GM21723 (cell line): Measurements from ENCODE around the gene ERCC4.

Experiments used
- ATAC-seq: cut with Tn5 transposase; IDR thresholded peaks from one replicate; pipeline ENCODE4 v1.9.1; 2021; ENCODE audit warnings: mild to moderate bottlenecking, moderate library complexity; ENCODE audit not compliant: unreplicated experiment

ERCC4 gene

DNA sequence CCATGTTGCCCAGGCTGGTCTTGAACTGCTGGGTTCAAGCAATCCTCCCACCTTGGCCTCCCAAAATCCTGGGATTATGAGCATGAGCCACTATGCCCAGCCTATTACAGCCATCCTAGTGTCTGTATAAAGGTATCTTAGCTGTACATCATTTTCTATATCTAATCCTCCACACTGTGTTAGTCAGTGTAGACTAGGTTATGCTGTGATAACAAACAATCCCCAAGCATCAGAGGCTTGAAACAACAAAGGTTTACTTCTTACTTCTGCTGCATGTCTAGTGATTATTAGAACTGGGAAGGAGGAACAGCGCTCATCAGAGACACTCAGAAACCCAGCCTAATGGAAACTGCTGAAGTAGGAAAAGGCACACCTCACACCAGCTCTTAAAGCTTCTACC, 68.1 kb downstream of the ERCC4 start:
- ATAC-seq = no peak

DNA sequence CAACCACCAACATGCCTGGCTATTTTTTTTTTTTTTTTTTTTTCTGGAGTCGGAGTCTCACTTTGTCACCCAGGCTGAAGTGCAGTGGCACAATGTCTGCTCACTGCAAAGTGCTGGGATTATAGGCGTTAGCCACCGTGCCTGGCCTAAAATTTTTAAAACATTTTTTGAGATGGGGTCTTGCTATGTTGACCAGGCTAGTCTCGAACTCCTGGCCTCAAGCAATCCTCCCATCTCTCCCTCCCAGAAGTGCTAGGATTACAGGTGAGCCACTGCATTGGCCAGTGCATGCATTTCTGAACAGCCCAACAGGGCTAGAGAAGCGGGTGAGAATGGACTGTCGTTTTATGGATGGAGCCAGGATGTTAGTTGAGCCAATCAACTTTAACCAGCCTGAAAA, 72.4 kb downstream of the ERCC4 start:
- no peak for ATAC-seq

DNA sequence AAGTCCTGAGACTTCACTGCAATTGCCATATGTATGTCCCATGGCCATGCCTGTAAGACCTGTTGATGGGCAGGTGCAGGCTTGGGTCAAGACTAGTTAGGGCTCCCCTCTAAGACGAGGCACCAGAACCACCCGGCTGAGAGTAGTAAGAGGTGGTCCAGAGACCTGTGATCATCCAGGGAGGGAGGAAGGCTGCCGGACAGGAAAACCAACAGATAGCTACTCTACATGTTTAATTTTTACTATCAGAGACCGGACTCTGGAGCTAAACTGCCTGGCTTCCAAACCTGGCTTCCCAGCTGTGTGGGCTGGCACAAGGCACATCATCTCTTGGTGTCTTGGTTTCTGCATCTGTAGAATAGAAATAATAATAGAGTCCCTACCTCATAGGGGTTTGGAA, 73.0 kb downstream of the ERCC4 start:
- ATAC-seq = no peak

- no peak for ATAC-seq
These were observed 74.5 kb downstream of the ERCC4 start for GRCh38 chr16:13994239-13995106.

DNA sequence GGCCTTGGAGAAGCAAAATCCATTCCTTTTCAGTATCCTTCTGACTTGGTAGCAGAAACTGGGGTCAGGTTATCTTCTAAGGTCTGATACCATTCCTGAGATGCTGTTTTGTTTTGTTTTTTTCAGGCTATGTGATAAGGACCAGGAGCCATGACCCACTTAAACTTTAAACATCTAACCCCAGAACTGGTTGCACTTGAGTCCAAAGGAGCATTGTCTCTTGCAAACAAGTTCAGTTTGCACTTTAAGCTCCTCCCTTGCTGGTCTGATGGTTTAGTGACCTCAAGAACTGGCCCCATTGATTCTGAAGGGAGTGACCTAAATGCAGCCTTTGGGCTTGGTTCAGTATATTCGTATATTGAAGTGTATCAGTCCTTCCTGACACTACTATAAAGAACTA, 75.2 kb downstream of the ERCC4 start:
- ATAC-seq = no peak

GRCh38 chr16:13996778-13997288, 76.9 kb downstream of the ERCC4 start:
- ATAC-seq = no peak

DNA sequence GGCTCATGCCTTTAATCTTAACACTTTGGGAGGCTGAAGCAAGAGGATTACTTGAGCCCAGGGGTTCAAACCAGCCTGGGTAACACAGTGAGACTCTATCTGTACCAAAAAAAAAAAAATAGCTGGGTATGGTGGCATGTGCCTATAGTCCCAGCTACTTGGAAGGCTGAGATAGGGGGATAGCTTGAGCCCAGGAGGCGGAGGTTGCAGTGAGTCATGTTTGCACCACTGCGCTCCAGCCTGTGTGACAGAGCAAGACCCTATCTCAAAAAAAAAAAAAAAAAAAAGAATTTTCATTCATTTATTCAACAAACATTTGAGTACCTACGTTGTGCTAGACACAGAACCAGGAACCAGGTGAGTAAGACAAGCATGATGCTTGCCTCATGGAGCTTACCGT, 77.6 kb downstream of the ERCC4 start:
- ATAC-seq = no peak

- peak; percentile 72 for ATAC-seq
These were observed 78.0 kb downstream of the ERCC4 start for GRCh38 chr16:13997933-13998332.

GRCh38 chr16:13999071-13999894, 79.3 kb downstream of the ERCC4 start:
- ATAC-seq = no peak

- no peak for ATAC-seq
These were observed 80.0 kb downstream of the ERCC4 start for GRCh38 chr16:13999895-14000425.

DNA sequence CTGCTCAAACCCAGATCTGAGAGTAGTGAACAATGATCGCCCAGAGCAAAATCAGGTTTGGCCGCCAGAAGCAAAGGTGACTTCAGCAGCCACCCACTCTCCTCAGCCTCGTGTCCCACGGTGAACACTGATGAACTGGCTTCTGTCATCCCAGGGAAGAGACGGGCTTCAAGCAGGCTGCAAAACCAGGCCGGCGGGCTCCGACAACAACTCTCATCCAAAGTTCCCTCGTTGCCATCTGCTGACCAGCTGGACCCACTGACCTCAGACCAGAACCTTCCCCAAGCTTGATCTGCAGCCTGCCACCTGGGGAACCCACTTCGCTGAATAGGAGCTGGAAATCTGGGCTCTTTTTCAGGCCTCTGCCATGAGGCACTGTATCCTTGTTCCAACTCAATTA, 81.6 kb downstream of the ERCC4 start:
- no peak for ATAC-seq
